ENCODE results near the gene G6PC2. TPM values are rescaled to one million over a fixed set of nuclear protein-coding genes. Genes with fewer than 3 reads are reported as not detected.

G6PC2 gene
- total and polyA plus RNA-seq, 4 donors: not detected

DNA sequence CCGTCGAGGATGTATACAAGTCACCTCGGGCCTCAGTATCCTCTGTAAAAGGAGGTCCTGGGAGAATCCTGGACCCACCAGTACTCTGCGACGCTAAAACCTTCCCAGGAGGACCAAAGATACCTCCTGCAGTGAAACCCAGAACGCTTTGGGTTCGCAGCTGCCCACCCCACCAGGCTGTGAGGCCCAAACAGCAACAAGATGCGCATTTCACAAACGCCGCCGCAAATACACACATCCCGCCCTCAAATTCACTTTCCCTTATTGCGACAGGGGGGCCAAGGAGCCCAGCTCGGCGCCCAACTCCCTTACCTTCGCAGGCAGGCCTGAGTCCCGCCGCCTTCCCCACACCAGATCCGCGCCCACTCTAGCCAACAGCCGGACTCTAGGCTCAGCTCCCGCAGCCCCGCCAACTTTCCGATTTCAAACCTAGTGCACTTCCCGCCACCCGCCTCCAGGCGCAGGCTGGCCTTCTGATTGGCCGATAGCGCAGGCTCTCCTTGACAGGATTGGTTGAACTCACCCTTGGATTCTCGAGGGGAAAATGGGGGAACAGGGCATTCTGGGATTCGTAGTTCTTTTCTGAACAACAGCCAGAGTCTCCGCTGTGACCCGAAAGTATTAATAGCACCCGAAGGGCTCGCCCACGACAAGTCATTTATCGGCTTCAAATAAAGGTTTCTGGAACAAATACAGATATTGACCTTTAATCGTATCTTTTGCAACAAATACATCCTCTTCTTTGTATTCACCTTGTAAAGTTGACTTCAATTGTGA lies 10.9 kb upstream of the G6PC2 start, which contains the start of gene SPC25 (continued):
- TF ChIP-seq, protein P1, sequence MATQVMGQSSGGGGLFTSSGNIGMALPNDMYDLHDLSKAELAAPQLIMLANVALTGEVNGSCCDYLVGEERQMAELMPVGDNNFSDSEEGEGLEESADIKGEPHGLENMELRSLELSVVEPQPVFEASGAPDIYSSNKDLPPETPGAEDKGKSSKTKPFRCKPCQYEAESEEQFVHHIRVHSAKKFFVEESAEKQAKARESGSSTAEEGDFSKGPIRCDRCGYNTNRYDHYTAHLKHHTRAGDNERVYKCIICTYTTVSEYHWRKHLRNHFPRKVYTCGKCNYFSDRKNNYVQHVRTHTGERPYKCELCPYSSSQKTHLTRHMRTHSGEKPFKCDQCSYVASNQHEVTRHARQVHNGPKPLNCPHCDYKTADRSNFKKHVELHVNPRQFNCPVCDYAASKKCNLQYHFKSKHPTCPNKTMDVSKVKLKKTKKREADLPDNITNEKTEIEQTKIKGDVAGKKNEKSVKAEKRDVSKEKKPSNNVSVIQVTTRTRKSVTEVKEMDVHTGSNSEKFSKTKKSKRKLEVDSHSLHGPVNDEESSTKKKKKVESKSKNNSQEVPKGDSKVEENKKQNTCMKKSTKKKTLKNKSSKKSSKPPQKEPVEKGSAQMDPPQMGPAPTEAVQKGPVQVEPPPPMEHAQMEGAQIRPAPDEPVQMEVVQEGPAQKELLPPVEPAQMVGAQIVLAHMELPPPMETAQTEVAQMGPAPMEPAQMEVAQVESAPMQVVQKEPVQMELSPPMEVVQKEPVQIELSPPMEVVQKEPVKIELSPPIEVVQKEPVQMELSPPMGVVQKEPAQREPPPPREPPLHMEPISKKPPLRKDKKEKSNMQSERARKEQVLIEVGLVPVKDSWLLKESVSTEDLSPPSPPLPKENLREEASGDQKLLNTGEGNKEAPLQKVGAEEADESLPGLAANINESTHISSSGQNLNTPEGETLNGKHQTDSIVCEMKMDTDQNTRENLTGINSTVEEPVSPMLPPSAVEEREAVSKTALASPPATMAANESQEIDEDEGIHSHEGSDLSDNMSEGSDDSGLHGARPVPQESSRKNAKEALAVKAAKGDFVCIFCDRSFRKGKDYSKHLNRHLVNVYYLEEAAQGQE (IDR thresholded peaks at IDR 0.05): no peak
- TF ChIP-seq HNF4G (IDR thresholded peaks at IDR 0.05) (no peak), YY1 (IDR thresholded peaks at IDR 0.05) (peak; percentile 96), SP1 (IDR thresholded peaks at IDR 0.05) (peak; percentile 84)
- TF ChIP-seq, protein P2, sequence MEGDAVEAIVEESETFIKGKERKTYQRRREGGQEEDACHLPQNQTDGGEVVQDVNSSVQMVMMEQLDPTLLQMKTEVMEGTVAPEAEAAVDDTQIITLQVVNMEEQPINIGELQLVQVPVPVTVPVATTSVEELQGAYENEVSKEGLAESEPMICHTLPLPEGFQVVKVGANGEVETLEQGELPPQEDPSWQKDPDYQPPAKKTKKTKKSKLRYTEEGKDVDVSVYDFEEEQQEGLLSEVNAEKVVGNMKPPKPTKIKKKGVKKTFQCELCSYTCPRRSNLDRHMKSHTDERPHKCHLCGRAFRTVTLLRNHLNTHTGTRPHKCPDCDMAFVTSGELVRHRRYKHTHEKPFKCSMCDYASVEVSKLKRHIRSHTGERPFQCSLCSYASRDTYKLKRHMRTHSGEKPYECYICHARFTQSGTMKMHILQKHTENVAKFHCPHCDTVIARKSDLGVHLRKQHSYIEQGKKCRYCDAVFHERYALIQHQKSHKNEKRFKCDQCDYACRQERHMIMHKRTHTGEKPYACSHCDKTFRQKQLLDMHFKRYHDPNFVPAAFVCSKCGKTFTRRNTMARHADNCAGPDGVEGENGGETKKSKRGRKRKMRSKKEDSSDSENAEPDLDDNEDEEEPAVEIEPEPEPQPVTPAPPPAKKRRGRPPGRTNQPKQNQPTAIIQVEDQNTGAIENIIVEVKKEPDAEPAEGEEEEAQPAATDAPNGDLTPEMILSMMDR (IDR thresholded peaks at IDR 0.05; ENCODE audit: low read depth, low read length, missing input control): no peak

DNA sequence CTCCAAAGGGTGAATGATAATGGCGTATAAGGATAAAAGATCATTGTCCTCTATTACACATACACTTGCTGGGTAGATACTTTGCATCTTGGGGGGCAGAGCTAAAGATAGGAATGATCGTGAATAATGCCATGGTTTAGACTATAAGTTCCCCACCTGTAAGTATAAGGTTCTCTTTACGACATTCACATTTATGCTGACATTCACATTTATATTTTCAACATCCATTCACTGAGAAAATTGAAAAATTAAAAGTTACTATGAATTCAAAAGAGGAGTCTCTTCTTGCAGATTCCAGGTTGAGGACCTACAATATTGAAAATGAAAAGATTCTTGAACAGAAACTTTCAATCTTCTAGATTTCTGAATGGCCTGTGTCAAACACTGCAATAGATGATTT lies 8.8 kb upstream of the G6PC2 start:
- Histone ChIP-seq H3K36me3 (ENCODE audit: control insufficient read depth in 4 of 4, insufficient read depth in 3 of 4, low read depth in 1 of 4, low read length in 3 of 4) (no peaks in the 10 kb centered on the region), H3K4me3 (ENCODE audit: low read depth in 1 of 3, low read length in 3 of 3) (no peak overlapping the region), H3K9me3 (ENCODE audit: control insufficient read depth in 4 of 4, low read length in 3 of 4) (no peaks in the 10 kb centered on the region), H3K27me3 (ENCODE audit: control insufficient read depth in 4 of 4, insufficient read depth in 4 of 4, low read length in 3 of 4) (no peaks in the 10 kb centered on the region), H3K9ac (ENCODE audit: low read depth in 1 of 2, low read length in 2 of 2) (no peak overlapping the region), H3K4me1 (ENCODE audit: control insufficient read depth in 4 of 4, insufficient read depth in 4 of 4, low read length in 3 of 4) (peaks cover 7 to 30% (median 18%) of the 10 kb centered on the region in 4 donors), H3K27ac (ENCODE audit: low read depth in 1 of 2, low read length in 2 of 2) (no peak overlapping the region)
- no peak for TF ChIP-seq NR2F2 (IDR thresholded peaks at IDR 0.05)
- TF ChIP-seq, protein P1 (IDR thresholded peaks at IDR 0.05): no peak
- TF ChIP-seq YY1 (IDR thresholded peaks at IDR 0.05): no peak
- no peak for TF ChIP-seq GABPA (IDR thresholded peaks at IDR 0.05 in 1 of 2, conservative IDR thresholded peaks at IDR 0.05 in 1 of 2)
- no peak for TF ChIP-seq FOXA1 (IDR thresholded peaks at IDR 0.05)
- TF ChIP-seq JUND (IDR thresholded peaks at IDR 0.05): no peak
- TF ChIP-seq RXRA (IDR thresholded peaks at IDR 0.05): no peak
- DNase-seq (ENCODE audit: low spot score): no peak
- WGBS: 67% methylated on average over 3 of the region's 3 CpGs

Measured in liver (tissue), 9 donors.